ENCODE results near the gene FAM168B. TPM values are rescaled to one million over a fixed set of nuclear protein-coding genes. Genes with fewer than 3 reads are reported as not detected.

The FAM168B gene
- total and polyA plus RNA-seq, 3 donors from 2014 or later = 76.3 to 165 (median 120) TPM

- intact Hi-C loops (cut with DNase I; ENCODE audit: low total_unique reads) = no loop called here
- 1 to 2% methylated on average over 38 to 66 of the region's 66 CpGs for WGBS, 2 donors
- peak; percentile 94 for DNase-seq
- H3K4me1 ChIP-seq = peaks cover 20% of the 10 kb centered on the region
- peak within 1 kb of the TSS; percentile 74 to 93 for H3K4me3 ChIP-seq
- H3K9me3 ChIP-seq = no peaks in the 10 kb centered on the region
- TF ChIP-seq POLR2A (IDR thresholded peaks at IDR 0.05) (peak; percentile 54), CTCF (IDR thresholded peaks at IDR 0.05) (peak in 1 of 3 experiments; percentile 36)
- no peaks in the 10 kb centered on the region for H3K36me3 ChIP-seq (ENCODE audit: low read depth, missing control alignments)
- no peaks in the 10 kb centered on the region for H3K27me3 ChIP-seq
- peak within 1 kb of the TSS; percentile 82 to 94 for H3K27ac ChIP-seq
Measured at GRCh38 chr2:131105156-131105949, 12.1 kb upstream of the FAM168B start, which contains the start of gene PLEKHB2. Gene PLEKHB2 (plus strand): TSS chr2:131105336. CDS start chr2:131120942, 15,606 bp downstream.

- peak overlapping the region; percentile 82 to 94 for H3K27ac ChIP-seq
- 0% methylated on average over 20 of the region's 20 CpGs for WGBS, 2 donors
- intact Hi-C loops (cut with DNase I; ENCODE audit: low total_unique reads) = no loop called here
- H3K36me3 ChIP-seq (ENCODE audit: low read depth, missing control alignments) = no peaks in the 10 kb centered on the region
- peaks cover 20% of the 10 kb centered on the region for H3K4me1 ChIP-seq
- peak; percentile 90 for DNase-seq
- TF ChIP-seq CTCF (IDR thresholded peaks at IDR 0.05) (no peak), POLR2A (IDR thresholded peaks at IDR 0.05) (no peak)
- H3K27me3 ChIP-seq = no peaks in the 10 kb centered on the region
- peak overlapping the region; percentile 74 to 93 for H3K4me3 ChIP-seq
- H3K9me3 ChIP-seq = no peaks in the 10 kb centered on the region
Measured at GRCh38 chr2:131104487-131105155, 11.4 kb upstream of the FAM168B start.

GRCh38 chr2:131103165-131103564, 9.9 kb upstream of the FAM168B start:
- no peak for DNase-seq
- Histone ChIP-seq H3K36me3 (ENCODE audit: low read depth, missing control alignments) (no peaks in the 10 kb centered on the region), H3K4me1 (peaks cover 20% of the 10 kb centered on the region), H3K9me3 (no peaks in the 10 kb centered on the region), H3K4me3 (no peak overlapping the region), H3K27me3 (no peaks in the 10 kb centered on the region), H3K27ac (no peak overlapping the region)
- 83 to 87% methylated on average over 2 of the region's 2 CpGs for WGBS, 2 donors
- no peak for TF ChIP-seq POLR2A (IDR thresholded peaks at IDR 0.05)
- TF ChIP-seq CTCF (IDR thresholded peaks at IDR 0.05) = no peak
- intact Hi-C loops (cut with DNase I; ENCODE audit: low total_unique reads) = no loop called here

- Histone ChIP-seq H3K4me1 (peaks cover 7% of the 10 kb centered on the region), H3K4me3 (peak overlapping the region; percentile 92 to 94), H3K36me3 (ENCODE audit: low read depth, missing control alignments) (no peaks in the 10 kb centered on the region), H3K27me3 (no peaks in the 10 kb centered on the region), H3K9me3 (no peaks in the 10 kb centered on the region), H3K27ac (peak overlapping the region in 1 of 2 donors; percentile 89)
- DNase-seq = no peak
- no peak for TF ChIP-seq CTCF (IDR thresholded peaks at IDR 0.05)
- TF ChIP-seq POLR2A (IDR thresholded peaks at IDR 0.05) = no peak
- intact Hi-C loops (cut with DNase I; ENCODE audit: low total_unique reads) = no loop called here
- 42 to 58% methylated on average over 22 of the region's 22 CpGs for WGBS, 2 donors
Measured at GRCh38 chr2:131094463-131095281, 1.4 kb upstream of the FAM168B start.

Measured in testis (tissue), 3 donors.